HG02938 (cell line): ENCODE data around the gene DCTN2.
"Not testable (repeated sequence)": the region's sequence is repeated elsewhere in the genome, so short reads cannot be mapped to it uniquely, and the experiment has no call there.

Experiments
- ATAC-seq: cut with Tn5 transposase; IDR thresholded peaks from one replicate; pipeline ENCODE4 v1.9.1; 2021; ENCODE audit warnings: mild to moderate bottlenecking, moderate library complexity; ENCODE audit not compliant: unreplicated experiment

DCTN2 gene

GRCh38 chr12:57529831-57530230, 17.2 kb downstream of the DCTN2 start:
- no peak for ATAC-seq

- no peak for ATAC-seq
Measured at GRCh38 chr12:57528831-57529555, 18.0 kb downstream of the DCTN2 start.

GRCh38 chr12:57528176-57528575, 18.8 kb downstream of the DCTN2 start:
- no peak for ATAC-seq

GRCh38 chr12:57527184-57527583, 19.8 kb downstream of the DCTN2 start:
- no peak for ATAC-seq

- ATAC-seq, result no peak
Measured at GRCh38 chr12:57526477-57527126, 20.4 kb downstream of the DCTN2 start.

- no peak for ATAC-seq
Measured at GRCh38 chr12:57525615-57526383, 21.2 kb downstream of the DCTN2 start.

GRCh38 chr12:57524814-57525614, 22.0 kb downstream of the DCTN2 start:
- ATAC-seq, result no peak

GRCh38 chr12:57523706-57524614, 23.0 kb downstream of the DCTN2 start:
- ATAC-seq, result no peak

- no peak for ATAC-seq
Measured at GRCh38 chr12:57522887-57523705, 23.9 kb downstream of the DCTN2 start.

- ATAC-seq, result peak; percentile 41
Measured at GRCh38 chr12:57522011-57522886, 24.7 kb downstream of the DCTN2 start, which contains the start of gene MBD6. MBD6 (plus strand) TSS chr12:57522824; CDS start chr12:57524304, 1,480 bp downstream.

GRCh38 chr12:57521525-57522010, 25.4 kb downstream of the DCTN2 start:
- no peak for ATAC-seq

- ATAC-seq, result peak; percentile 68
Measured at GRCh38 chr12:57520053-57520818, 26.8 kb downstream of the DCTN2 start, which contains the start of gene DDIT3. DDIT3 (minus strand) TSS chr12:57520514; CDS start chr12:57517406, 3,108 bp downstream.

- ATAC-seq, result peak; percentile 1
Measured at GRCh38 chr12:57519796-57520052, 27.3 kb downstream of the DCTN2 start.

GRCh38 chr12:57518920-57519795, 27.8 kb downstream of the DCTN2 start:
- ATAC-seq, result no peak

- ATAC-seq, result no peak
Measured at GRCh38 chr12:57518176-57518919, 28.6 kb downstream of the DCTN2 start.

- not testable (repeated sequence) for ATAC-seq
Measured at GRCh38 chr12:57517718-57518117, 29.3 kb downstream of the DCTN2 start.
